Muscle of leg (tissue), 11 donors: ENCODE results near the gene COPG2. TPM values are rescaled to one million over a fixed set of nuclear protein-coding genes. Genes with fewer than 3 reads are reported as not detected.
"Not testable (repeated sequence)": the region's sequence is repeated elsewhere in the genome, so short reads cannot be mapped to it uniquely, and the experiment has no call there.

Experiments used
- DNase-seq: peaks from one replicate; pipeline ENCODE4 v3.0.0; 2013
- H3K27ac ChIP-seq: one replicate; pipeline ENCODE4 v1.5.1; 2013; ENCODE audit warnings: mild to moderate bottlenecking, low read length, control low read depth
- H3K27me3 ChIP-seq: one replicate; pipeline ENCODE4 v1.6.1; 2013; ENCODE audit warnings: low read length; ENCODE audit not compliant: control insufficient read depth, insufficient read depth
- H3K36me3 ChIP-seq: one replicate; pipeline ENCODE4 v1.6.1; 2013; ENCODE audit warnings: low read length; ENCODE audit not compliant: control insufficient read depth, insufficient read depth
- H3K4me1 ChIP-seq: one replicate; pipeline ENCODE4 v1.6.1; 2013; ENCODE audit warnings: low read length; ENCODE audit not compliant: control insufficient read depth, insufficient read depth
- H3K4me3 ChIP-seq: one replicate; pipeline ENCODE4 v1.5.1; 2013; ENCODE audit warnings: low read length, control low read depth
- H3K9me3 ChIP-seq: replicated peaks from 2 replicates; pipeline ENCODE4 v1.6.1; 2013; ENCODE audit warnings: low read depth, low read length; ENCODE audit not compliant: control insufficient read depth
- WGBS: methylation state at CpG from one replicate; pipeline ENCODE4 v1.1.5; 2013; ENCODE audit warnings: missing lambda C conversion rate; ENCODE audit not compliant: insufficient coverage; 5-methylcytosine and 5-hydroxymethylcytosine counted together
- polyA plus RNA-seq, 8 donors: library from polyadenylated mRNA; unstranded; fragments of 120-200 nt; gene quantifications; one replicate each; pipeline versions ENCODE4 v1.2.1 to v1.2.3, GENCODE V29; 2013; ENCODE audit warnings: inconsistent platforms in 1 of 8, low replicate concordance in 1 of 8; ENCODE audit not compliant: insufficient read length in 8 of 8, insufficient read depth in 1 of 8
- total RNA-seq: library from RNA; stranded (reverse); fragments of 120-200 nt; gene quantifications from one replicate; pipeline ENCODE4 v1.2.4, GENCODE V29; 2013

Gene COPG2
- total and polyA plus RNA-seq, 9 donors, result 32.7 to 42.4 (median 36.2) TPM

DNA sequence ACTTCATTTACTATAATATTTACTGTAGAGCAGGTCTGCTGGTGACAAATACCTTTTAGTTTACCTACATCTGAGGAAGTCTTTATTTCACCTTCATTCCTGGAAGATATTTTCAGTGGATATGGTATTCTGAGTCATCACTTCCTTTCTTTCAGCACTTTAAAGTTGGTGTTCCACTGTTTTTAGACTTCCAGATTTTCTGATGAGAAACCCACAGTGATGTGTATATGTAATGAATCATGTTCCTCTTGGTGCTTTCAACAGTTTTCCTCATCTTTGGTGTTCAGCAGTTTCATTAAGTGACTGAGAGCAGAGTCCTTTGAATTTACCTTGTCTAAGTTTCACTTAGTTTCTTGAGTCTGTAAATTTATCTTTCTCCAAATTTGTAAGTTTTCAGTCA lies 36.4 kb downstream of the COPG2 start:
- H3K36me3 ChIP-seq, result peaks cover 3% of the 10 kb centered on the region
- no peak for DNase-seq

DNA sequence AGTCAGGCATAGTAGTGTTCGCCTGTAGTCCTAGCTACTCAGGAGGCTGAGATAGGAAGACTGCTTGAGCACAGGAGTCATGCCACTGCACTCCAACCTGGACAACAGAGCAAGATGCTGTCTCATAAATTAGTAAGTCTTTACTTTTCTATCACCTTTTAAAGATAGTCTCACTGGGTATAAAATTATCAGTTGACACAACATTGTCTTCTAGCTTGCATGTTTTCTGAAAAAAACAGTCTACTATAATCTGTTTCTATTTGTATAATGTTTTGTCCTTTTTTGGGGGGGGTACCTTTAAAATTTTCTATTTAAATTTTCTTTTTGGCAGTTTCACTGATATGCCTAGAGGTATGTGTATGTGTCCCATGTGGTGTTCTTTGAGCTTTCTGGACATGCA lies 39.6 kb downstream of the COPG2 start:
- no peak overlapping the region for H3K4me3 ChIP-seq
- no peak overlapping the region for H3K27ac ChIP-seq
- DNase-seq, result no peak
- H3K36me3 ChIP-seq, result peaks cover 3% of the 10 kb centered on the region
- no peaks in the 10 kb centered on the region for H3K27me3 ChIP-seq
- no peaks in the 10 kb centered on the region for H3K4me1 ChIP-seq
- no CpG with 5 or more reads among the region's 1 CpG for WGBS
- H3K9me3 ChIP-seq, result peaks cover 13% of the 10 kb centered on the region

More for the DNA sequence above, 36.4 kb downstream of the COPG2 start:
- H3K27ac ChIP-seq, result no peak overlapping the region
- no peak overlapping the region for H3K4me3 ChIP-seq
- no peaks in the 10 kb centered on the region for H3K4me1 ChIP-seq
- no peaks in the 10 kb centered on the region for H3K27me3 ChIP-seq
- H3K9me3 ChIP-seq, result peaks cover 20% of the 10 kb centered on the region

GRCh38 chr7:130627775-130628174 lies 40.8 kb downstream of the COPG2 start:
- Histone ChIP-seq H3K36me3 (peaks cover 5% of the 10 kb centered on the region), H3K9me3 (peaks cover 13% of the 10 kb centered on the region), H3K27ac (no peak overlapping the region), H3K4me3 (no peak overlapping the region), H3K27me3 (no peaks in the 10 kb centered on the region), H3K4me1 (no peaks in the 10 kb centered on the region)
- no peak for DNase-seq
- no CpG with 5 or more reads among the region's 4 CpGs for WGBS

- Histone ChIP-seq H3K27me3 (no peaks in the 10 kb centered on the region), H3K9me3 (peaks cover 4% of the 10 kb centered on the region), H3K4me1 (no peaks in the 10 kb centered on the region), H3K4me3 (no peak overlapping the region), H3K36me3 (peaks cover 3% of the 10 kb centered on the region), H3K27ac (no peak overlapping the region)
- WGBS, result 83% methylated on average over 1 of the region's 2 CpGs
- no peak for DNase-seq
Measured at GRCh38 chr7:130622866-130623265, 45.7 kb downstream of the COPG2 start.

DNA sequence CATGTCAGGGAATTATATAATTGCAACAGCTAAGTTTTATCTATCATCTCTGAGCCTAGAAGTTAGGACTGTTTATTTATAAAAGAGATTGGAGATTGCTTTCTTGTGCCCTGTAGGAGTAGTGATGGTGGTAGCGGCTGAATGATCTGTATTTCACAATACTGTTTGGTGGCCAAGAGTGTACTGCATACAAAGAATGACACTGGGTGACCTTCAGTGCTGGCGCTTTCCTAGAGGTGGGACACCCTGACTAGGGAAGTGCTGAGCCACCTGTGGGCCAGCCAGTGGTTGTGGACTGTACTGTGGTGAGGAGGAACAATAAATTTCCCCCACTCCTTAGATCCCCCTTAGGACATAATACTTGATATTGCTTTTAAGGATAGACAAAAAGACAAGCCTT lies 53.0 kb downstream of the COPG2 start:
- 100% methylated on average over 1 of the region's 2 CpGs for WGBS
- H3K27ac ChIP-seq, result no peak overlapping the region
- H3K27me3 ChIP-seq, result no peaks in the 10 kb centered on the region
- peaks cover 2% of the 10 kb centered on the region for H3K9me3 ChIP-seq
- peaks cover 13% of the 10 kb centered on the region for H3K36me3 ChIP-seq
- H3K4me1 ChIP-seq, result no peaks in the 10 kb centered on the region
- DNase-seq, result no peak
- no peak overlapping the region for H3K4me3 ChIP-seq

DNA sequence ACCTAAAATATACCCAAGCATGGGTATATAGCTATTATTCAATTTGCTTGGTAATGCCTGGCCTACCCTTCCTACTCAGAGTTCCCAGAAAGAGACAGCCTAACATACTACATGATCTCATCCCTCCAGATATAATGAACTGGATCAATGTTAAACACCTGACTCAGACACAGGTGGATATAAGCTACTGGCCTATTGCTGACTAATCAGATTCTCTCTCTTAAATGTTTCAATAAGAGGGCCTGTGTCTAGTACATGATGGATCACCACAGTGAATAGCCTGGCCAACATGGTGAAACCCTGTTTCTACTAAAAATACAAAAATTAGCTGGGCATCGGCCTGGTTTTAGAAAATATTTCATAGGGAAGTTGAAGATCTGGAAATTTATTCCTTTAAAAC lies 54.1 kb downstream of the COPG2 start:
- H3K9me3 ChIP-seq, result peaks cover 2% of the 10 kb centered on the region
- H3K36me3 ChIP-seq, result peaks cover 17% of the 10 kb centered on the region
- DNase-seq, result no peak
- no peak overlapping the region for H3K4me3 ChIP-seq
- WGBS, result no CpG with 5 or more reads among the region's 1 CpG
- H3K27me3 ChIP-seq, result no peaks in the 10 kb centered on the region
- no peak overlapping the region for H3K27ac ChIP-seq
- H3K4me1 ChIP-seq, result no peaks in the 10 kb centered on the region

- Histone ChIP-seq H3K27ac (no peak overlapping the region), H3K9me3 (peaks cover 4% of the 10 kb centered on the region), H3K36me3 (peaks cover 31% of the 10 kb centered on the region), H3K4me3 (no peak overlapping the region), H3K4me1 (no peaks in the 10 kb centered on the region), H3K27me3 (no peaks in the 10 kb centered on the region)
- DNase-seq, result no peak
- WGBS, result 80% methylated on average over 1 of the region's 4 CpGs
Measured at GRCh38 chr7:130611218-130611617, 57.3 kb downstream of the COPG2 start.

GRCh38 chr7:130607066-130607465 lies 61.5 kb downstream of the COPG2 start:
- not testable (repeated sequence) for DNase-seq, H3K4me1 ChIP-seq, H3K9me3 ChIP-seq, H3K27ac ChIP-seq, H3K4me3 ChIP-seq, H3K27me3 ChIP-seq
- WGBS, result 80% methylated on average over 1 of the region's 2 CpGs
- H3K36me3 ChIP-seq, result peaks cover 31% of the 10 kb centered on the region

DNA sequence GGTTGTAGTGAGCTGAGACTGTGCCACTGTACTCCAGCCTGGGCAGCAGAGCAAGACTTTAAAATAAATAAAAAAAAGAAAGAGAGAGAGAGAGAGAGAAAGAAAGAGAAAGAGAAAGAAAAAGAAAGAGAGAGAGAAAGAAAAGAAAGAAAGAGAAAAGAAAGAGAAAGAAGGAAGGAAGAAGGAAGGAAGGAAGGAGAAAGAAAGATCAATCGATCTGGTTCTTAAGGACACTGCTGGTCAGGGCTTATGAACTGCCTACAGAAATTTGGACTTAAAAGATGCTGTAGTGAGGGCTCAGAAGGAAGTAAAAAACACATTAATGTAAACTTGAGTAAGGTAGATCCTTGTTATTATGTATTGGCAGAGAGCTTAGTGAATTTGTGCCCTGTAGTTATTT lies 62.4 kb downstream of the COPG2 start:
- Histone ChIP-seq H3K36me3 (peaks cover 29% of the 10 kb centered on the region), H3K27ac (no peak overlapping the region), H3K4me3 (no peak overlapping the region), H3K27me3 (no peaks in the 10 kb centered on the region), H3K4me1 (no peaks in the 10 kb centered on the region), H3K9me3 (peaks cover 4% of the 10 kb centered on the region)
- DNase-seq, result no peak
- WGBS, result 95% methylated on average over 1 of the region's 1 CpG

DNA sequence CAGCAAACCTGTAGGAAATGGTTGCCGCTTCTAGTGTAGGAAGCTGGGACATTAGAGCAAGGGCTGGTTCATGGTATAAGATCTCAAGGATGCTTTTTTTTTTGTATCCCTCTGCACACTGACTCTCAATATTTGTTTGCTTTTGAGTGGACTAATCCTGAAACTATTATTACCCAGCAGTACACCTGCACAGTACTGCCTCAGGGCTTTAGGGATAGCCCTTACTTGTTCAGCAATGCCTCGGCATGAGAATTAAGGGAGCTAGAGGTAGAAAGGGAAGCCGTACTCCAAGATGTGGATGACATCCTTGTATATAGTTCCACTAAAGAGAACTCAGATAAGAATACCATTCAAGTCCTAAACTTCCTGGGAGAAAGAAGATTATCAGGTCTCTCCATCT lies 70.5 kb downstream of the COPG2 start:
- Histone ChIP-seq H3K4me1 (no peaks in the 10 kb centered on the region), H3K27ac (no peak overlapping the region), H3K36me3 (peaks cover 6% of the 10 kb centered on the region), H3K9me3 (no peaks in the 10 kb centered on the region), H3K27me3 (no peaks in the 10 kb centered on the region), H3K4me3 (no peak overlapping the region)
- no peak for DNase-seq
- WGBS, result no CpG with 5 or more reads among the region's 3 CpGs

DNA sequence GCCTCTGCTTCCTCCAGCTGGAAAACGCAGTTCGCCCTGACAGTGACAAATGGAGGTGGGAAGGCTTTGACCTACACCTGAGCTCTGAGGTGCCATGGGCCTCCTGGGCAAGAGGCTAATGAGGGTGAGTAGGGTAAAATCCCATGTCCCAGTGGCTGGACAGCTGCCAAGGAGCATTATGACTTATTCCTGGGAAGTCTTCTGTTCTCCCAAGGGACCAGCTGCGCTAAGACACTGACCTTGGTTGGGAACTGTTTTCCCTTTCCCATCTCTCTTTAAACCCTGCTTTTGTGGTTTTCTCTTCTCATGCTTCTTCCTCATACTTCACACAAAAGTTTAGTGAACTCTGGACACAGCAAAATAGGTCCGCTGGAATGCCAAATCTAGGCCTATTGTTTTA lies 72.6 kb downstream of the COPG2 start:
- no peaks in the 10 kb centered on the region for H3K27me3 ChIP-seq
- peak; percentile 39 for DNase-seq
- no peaks in the 10 kb centered on the region for H3K4me1 ChIP-seq
- WGBS, result 56% methylated on average over 3 of the region's 4 CpGs
- H3K9me3 ChIP-seq, result no peaks in the 10 kb centered on the region
- H3K4me3 ChIP-seq, result no peak overlapping the region
- peaks cover 6% of the 10 kb centered on the region for H3K36me3 ChIP-seq
- H3K27ac ChIP-seq, result no peak overlapping the region
